Measurements from ENCODE around the gene GPR157.

The GPR157 gene

DNA sequence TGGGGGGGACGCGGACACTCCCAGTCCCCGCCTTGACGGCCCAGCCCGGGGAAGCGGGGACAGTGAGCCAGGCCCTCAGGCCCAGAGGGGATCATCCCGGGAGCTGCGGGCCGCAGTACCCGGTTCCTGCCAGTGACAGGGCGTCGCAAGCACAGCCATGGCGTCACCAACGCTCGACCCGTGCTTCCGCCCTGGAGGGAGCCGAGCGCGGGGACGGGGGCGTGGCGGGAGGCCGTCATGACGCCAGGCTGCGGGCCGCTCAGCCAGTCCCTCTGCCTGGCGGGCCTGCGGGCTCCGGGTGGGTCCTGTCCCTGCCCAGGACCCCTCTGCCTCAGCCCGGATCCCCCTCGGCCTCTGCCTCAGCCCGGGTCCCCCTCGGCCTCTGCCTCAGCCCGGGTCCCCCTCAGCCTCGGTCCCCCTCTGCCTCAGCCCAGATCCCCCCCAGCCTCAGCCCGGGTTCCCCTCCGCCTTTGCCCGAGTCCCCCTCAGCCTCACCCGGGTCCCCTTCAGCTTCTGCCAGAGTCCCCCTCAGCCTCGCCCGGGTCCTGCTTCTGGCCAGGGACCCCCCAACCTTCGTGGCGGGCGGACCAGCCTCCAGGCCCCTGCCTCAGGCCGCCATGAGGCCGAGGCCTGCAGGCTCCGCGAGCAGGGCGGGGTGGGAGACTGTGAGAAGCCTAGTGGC lies 57.2 kb downstream of the GPR157 start:
- Histone ChIP-seq H3K9me3 (ENCODE audit: severe bottlenecking) (no peaks in the 10 kb centered on the region), H3K4me1 (ENCODE audit: insufficient read depth, poor library complexity, severe bottlenecking) (peaks cover 11% of the 10 kb centered on the region)

DNA sequence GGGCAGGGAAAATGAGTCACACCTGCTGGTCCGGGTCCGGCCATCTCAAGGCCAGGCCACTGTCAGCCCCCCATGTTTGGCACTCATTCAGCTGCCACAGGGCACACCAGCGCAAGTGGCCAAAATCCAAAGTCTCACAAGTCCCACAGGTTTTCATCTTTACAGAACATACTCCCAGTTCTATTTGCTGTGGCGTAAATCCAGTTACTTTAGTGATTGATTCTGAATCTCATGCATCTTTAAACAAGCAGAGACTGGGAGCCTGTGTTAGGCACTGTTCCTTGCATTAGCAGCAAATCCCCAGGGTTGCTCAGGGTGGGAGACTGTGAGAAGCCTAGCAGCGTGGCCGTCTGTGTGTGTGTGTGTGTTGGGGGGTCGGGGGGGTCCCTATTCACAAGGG lies 58.4 kb downstream of the GPR157 start:
- DNase-seq (ENCODE audit: low spot score), result no peak
- peaks cover 10% of the 10 kb centered on the region for H3K4me1 ChIP-seq (ENCODE audit: insufficient read depth, poor library complexity, severe bottlenecking)
- no peak overlapping the region for H3K4me3 ChIP-seq (ENCODE audit: severe bottlenecking)
- no peaks in the 10 kb centered on the region for H3K9me3 ChIP-seq (ENCODE audit: severe bottlenecking)
- no peak for ATAC-seq (ENCODE audit: low read depth)
- H3K36me3 ChIP-seq (ENCODE audit: low read depth), result no peaks in the 10 kb centered on the region
- TF ChIP-seq, protein P1, sequence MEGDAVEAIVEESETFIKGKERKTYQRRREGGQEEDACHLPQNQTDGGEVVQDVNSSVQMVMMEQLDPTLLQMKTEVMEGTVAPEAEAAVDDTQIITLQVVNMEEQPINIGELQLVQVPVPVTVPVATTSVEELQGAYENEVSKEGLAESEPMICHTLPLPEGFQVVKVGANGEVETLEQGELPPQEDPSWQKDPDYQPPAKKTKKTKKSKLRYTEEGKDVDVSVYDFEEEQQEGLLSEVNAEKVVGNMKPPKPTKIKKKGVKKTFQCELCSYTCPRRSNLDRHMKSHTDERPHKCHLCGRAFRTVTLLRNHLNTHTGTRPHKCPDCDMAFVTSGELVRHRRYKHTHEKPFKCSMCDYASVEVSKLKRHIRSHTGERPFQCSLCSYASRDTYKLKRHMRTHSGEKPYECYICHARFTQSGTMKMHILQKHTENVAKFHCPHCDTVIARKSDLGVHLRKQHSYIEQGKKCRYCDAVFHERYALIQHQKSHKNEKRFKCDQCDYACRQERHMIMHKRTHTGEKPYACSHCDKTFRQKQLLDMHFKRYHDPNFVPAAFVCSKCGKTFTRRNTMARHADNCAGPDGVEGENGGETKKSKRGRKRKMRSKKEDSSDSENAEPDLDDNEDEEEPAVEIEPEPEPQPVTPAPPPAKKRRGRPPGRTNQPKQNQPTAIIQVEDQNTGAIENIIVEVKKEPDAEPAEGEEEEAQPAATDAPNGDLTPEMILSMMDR (IDR thresholded peaks at IDR 0.05; ENCODE audit: poor library complexity, severe bottlenecking), result no peak
- no peaks in the 10 kb centered on the region for H3K27me3 ChIP-seq (ENCODE audit: insufficient read depth, poor library complexity, severe bottlenecking)
- no peak overlapping the region for H3K27ac ChIP-seq (ENCODE audit: poor library complexity, severe bottlenecking)

More for the DNA sequence above, 57.2 kb downstream of the GPR157 start:
- ATAC-seq (ENCODE audit: low read depth) (no peak), DNase-seq (ENCODE audit: low spot score) (no peak)
- Histone ChIP-seq H3K4me3 (ENCODE audit: severe bottlenecking) (no peak overlapping the region), H3K36me3 (ENCODE audit: low read depth) (no peaks in the 10 kb centered on the region), H3K27me3 (ENCODE audit: insufficient read depth, poor library complexity, severe bottlenecking) (no peaks in the 10 kb centered on the region), H3K27ac (ENCODE audit: poor library complexity, severe bottlenecking) (no peak overlapping the region)
- TF ChIP-seq, protein P1 (IDR thresholded peaks at IDR 0.05; ENCODE audit: poor library complexity, severe bottlenecking), result no peak

DNA sequence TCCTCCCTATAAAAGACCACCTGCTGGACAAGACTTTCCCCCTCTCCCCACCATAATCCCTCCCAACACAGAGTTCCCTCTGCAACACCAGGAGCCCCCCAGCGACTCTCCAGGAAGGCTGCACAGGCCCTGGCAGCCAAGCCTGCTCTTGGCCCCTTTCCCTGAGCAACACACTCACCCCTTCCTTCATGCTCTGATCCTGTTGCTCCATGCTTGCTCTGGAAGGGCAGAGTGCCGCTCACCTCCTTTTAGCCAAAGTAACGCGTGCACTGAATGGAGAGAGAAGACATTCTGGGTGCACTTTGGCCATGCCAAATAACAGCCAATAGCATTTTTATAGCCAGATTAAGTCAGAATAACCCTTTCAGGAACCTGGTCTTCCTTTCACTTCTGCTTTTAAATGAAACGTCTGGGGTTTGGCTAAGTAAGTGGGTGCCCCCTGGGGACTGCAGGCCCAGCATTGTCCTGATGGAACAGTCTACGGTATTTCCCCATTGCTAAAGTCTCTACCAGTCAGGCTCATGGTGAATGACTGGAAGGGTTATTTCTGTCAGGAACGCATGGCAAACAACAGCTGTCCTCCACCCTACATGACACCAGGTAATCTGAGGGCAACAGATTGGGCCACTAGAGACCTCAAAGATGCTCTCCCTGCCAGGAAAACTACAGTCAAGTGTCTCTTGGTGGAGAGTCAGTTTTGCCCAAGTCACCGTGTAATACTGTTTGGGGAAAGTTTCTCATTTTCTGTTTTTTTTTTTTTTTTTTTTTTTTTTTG lies 59.4 kb downstream of the GPR157 start, which contains the start of gene SLC2A5:
TSS of gene SLC2A5 (minus strand) at position 310 of the 775 bp plus-strand sequence. CDS start at position 211, 99 bp downstream.
- DNase-seq (ENCODE audit: low spot score), result no peak
- H3K27ac ChIP-seq (ENCODE audit: poor library complexity, severe bottlenecking), result no peak within 1 kb of the TSS
- no peak within 1 kb of the TSS for H3K4me3 ChIP-seq (ENCODE audit: severe bottlenecking)

DNA sequence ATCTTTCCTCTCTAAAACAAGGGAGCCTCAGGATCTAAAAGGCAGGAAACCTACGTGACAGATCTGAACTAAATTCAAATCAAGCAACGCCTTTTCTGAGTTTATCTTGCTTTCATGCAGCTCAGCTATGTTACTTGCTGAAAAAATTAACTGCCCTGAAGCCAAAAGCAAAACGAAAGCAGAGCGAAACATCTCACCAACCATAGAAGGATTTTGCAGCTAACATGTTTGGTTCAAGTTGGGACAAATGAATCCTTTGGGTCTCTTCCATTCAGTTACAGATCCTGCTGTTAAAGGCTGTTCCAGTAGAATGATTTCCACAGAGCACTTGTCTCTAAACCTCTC lies 59.9 kb downstream of the GPR157 start:
- TF ChIP-seq, protein P1 (IDR thresholded peaks at IDR 0.05; ENCODE audit: poor library complexity, severe bottlenecking), result no peak
- Histone ChIP-seq H3K27ac (ENCODE audit: poor library complexity, severe bottlenecking) (no peak overlapping the region), H3K36me3 (ENCODE audit: low read depth) (no peaks in the 10 kb centered on the region), H3K4me3 (ENCODE audit: severe bottlenecking) (no peak overlapping the region), H3K9me3 (ENCODE audit: severe bottlenecking) (no peaks in the 10 kb centered on the region), H3K4me1 (ENCODE audit: insufficient read depth, poor library complexity, severe bottlenecking) (peaks cover 5% of the 10 kb centered on the region), H3K27me3 (ENCODE audit: insufficient read depth, poor library complexity, severe bottlenecking) (no peaks in the 10 kb centered on the region)
- ATAC-seq (ENCODE audit: low read depth) (no peak), DNase-seq (ENCODE audit: low spot score) (no peak)

More for the DNA sequence above, 59.4 kb downstream of the GPR157 start, which contains the start of gene SLC2A5:
- H3K9me3 ChIP-seq (ENCODE audit: severe bottlenecking), result no peaks in the 10 kb centered on the region
- ATAC-seq (ENCODE audit: low read depth), result no peak
- H3K27me3 ChIP-seq (ENCODE audit: insufficient read depth, poor library complexity, severe bottlenecking), result no peaks in the 10 kb centered on the region
- TF ChIP-seq, protein P1 (IDR thresholded peaks at IDR 0.05; ENCODE audit: poor library complexity, severe bottlenecking), result no peak
- H3K4me1 ChIP-seq (ENCODE audit: insufficient read depth, poor library complexity, severe bottlenecking), result peaks cover 5% of the 10 kb centered on the region
- no peaks in the 10 kb centered on the region for H3K36me3 ChIP-seq (ENCODE audit: low read depth)

All from RWPE2 (cell line).